ENCODE measurements around the gene JMY. TPM values are rescaled to one million over a fixed set of nuclear protein-coding genes. Genes with fewer than 3 reads are reported as not detected.

The JMY gene
- total RNA-seq, 1 experiment from 2014 or later, result 15.2 TPM

DNA sequence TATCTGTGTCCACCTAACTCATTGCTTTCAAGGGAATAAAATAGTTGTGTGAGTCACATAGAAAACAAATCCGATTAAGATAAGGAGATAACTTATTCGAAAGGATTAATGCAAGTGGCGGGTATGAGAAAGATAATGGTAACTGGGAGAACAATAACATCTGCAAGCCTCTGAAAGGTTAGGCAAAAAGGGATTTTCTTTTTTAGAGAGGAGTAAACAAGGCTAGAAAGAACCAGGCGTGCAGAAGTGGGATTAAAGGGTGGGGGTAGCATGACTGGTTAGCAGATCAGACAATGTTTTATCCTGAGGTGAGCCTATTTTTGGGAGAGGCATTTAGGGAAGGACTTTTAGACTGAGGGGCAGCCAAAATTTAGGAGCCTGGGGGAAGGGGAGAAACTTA lies 34.7 kb upstream of the JMY start:
- no peak for DNase-seq
- H2BK120ac ChIP-seq (ENCODE audit: low read depth, low read length, poor library complexity, severe bottlenecking), result no peak overlapping the region
- H4K91ac ChIP-seq (ENCODE audit: insufficient read length, low read depth, low read length), result no peak overlapping the region
- no peak overlapping the region for H3T11ph ChIP-seq (ENCODE audit: low read length)
- H3K4ac ChIP-seq (ENCODE audit: low read depth, low read length), result no peak overlapping the region
- no peak overlapping the region for H3K9ac ChIP-seq (ENCODE audit: extremely low read depth, insufficient read length, low read length)
- H3K14ac ChIP-seq (ENCODE audit: insufficient read depth, low read length), result no peak overlapping the region
- H3K79me2 ChIP-seq (ENCODE audit: insufficient read depth, low read length), result no peaks in the 10 kb centered on the region
- H3K27me3 ChIP-seq (ENCODE audit: insufficient read depth, low read length), result no peaks in the 10 kb centered on the region
- no CpG with 5 or more reads among the region's 4 CpGs for WGBS (ENCODE audit: extremely low coverage, insufficient read length, low lambda C conversion rate)
- H3K56ac ChIP-seq (ENCODE audit: insufficient read length, low read depth, low read length), result no peak overlapping the region
- H4K20me1 ChIP-seq (ENCODE audit: control insufficient read depth, insufficient read depth, insufficient read length), result no peaks in the 10 kb centered on the region
- no peak overlapping the region for H2BK12ac ChIP-seq (ENCODE audit: insufficient read length, low read depth, low read length)
- Mint-ChIP-seq H3K36me3 (ENCODE audit: insufficient read depth in 1 of 3, low read depth in 3 of 3) (no peaks in the 10 kb centered on the region), H3K27ac (peak overlapping the region; percentile 28 to 81 (median 55); a peak in 4 of 7 replicates), H3K27me3 (ENCODE audit: low read depth) (no peaks in the 10 kb centered on the region), H3K9me3 (no peaks in the 10 kb centered on the region), H3K4me1 (peaks cover 6 to 7% of the 10 kb centered on the region in 2 experiments; a peak in 3 of 4 replicates), H3K4me3 (no peak overlapping the region)
- no peak overlapping the region for H3K18ac ChIP-seq (ENCODE audit: insufficient read length, low read depth, low read length)
- H3K4me2 ChIP-seq (ENCODE audit: insufficient read depth, insufficient read length, low read length), result no peak overlapping the region
- H4K5ac ChIP-seq (ENCODE audit: insufficient read length, low read depth, low read length), result no peak overlapping the region
- H3K4me1 ChIP-seq (ENCODE audit: insufficient read depth, low read length), result no peaks in the 10 kb centered on the region
- no peaks in the 10 kb centered on the region for H3K79me1 ChIP-seq (ENCODE audit: insufficient read depth, low read depth, low read length, poor library complexity, severe bottlenecking)
- H4K8ac ChIP-seq (replicated peaks; ENCODE audit: insufficient read length, low read depth, low read length), result no peak overlapping the region
- H2AFZ ChIP-seq (ENCODE audit: low read length), result no peak overlapping the region
- no peak overlapping the region for H2AK5ac ChIP-seq (ENCODE audit: insufficient read length, low read length)
- H2BK5ac ChIP-seq (ENCODE audit: insufficient read length, low read length), result no peak overlapping the region
- H3K27ac ChIP-seq (ENCODE audit: insufficient read length, low read depth, low read length), result no peak overlapping the region
- no peaks in the 10 kb centered on the region for H3K9me3 ChIP-seq (ENCODE audit: control insufficient read depth, low read depth, low read length)
- no peak overlapping the region for H3K23ac ChIP-seq (ENCODE audit: insufficient read length, low read depth, low read length)
- no peak overlapping the region for H2BK20ac ChIP-seq (ENCODE audit: low read depth, low read length, poor library complexity, severe bottlenecking)
- no peaks in the 10 kb centered on the region for H3K23me2 ChIP-seq (ENCODE audit: insufficient read length, low read depth, low read length, poor library complexity, severe bottlenecking)
- TF ChIP-seq, protein P1, sequence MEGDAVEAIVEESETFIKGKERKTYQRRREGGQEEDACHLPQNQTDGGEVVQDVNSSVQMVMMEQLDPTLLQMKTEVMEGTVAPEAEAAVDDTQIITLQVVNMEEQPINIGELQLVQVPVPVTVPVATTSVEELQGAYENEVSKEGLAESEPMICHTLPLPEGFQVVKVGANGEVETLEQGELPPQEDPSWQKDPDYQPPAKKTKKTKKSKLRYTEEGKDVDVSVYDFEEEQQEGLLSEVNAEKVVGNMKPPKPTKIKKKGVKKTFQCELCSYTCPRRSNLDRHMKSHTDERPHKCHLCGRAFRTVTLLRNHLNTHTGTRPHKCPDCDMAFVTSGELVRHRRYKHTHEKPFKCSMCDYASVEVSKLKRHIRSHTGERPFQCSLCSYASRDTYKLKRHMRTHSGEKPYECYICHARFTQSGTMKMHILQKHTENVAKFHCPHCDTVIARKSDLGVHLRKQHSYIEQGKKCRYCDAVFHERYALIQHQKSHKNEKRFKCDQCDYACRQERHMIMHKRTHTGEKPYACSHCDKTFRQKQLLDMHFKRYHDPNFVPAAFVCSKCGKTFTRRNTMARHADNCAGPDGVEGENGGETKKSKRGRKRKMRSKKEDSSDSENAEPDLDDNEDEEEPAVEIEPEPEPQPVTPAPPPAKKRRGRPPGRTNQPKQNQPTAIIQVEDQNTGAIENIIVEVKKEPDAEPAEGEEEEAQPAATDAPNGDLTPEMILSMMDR (conservative IDR thresholded peaks at IDR 0.05), result no peak
- H2BK15ac ChIP-seq (ENCODE audit: low read depth, low read length), result no peak overlapping the region
